K562 (cell line): ENCODE results near the gene RMC1. TPM values are rescaled to one million over a fixed set of nuclear protein-coding genes. Genes with fewer than 3 reads are reported as not detected.

Experiments
- ARID4B ChIP-seq: sonication (generic); formaldehyde crosslinking; IDR thresholded peaks from 2 replicates; pipeline ENCODE4 v1.8.0; 2022; ENCODE audit warnings: mild to moderate bottlenecking, missing genetic modification reagents
- CBX1 ChIP-seq: sonication (generic); IDR thresholded peaks from 2 replicates; pipeline ENCODE4 v1.6.1; 2016; ENCODE audit warnings: antibody characterized with exemption, low read depth, mild to moderate bottlenecking
- ELF4 ChIP-seq: fragments of 450-650 bp; formaldehyde crosslinking; IDR thresholded peaks from 2 replicates; pipeline ENCODE4 v1.4.0; 2022; ENCODE audit warnings: missing genetic modification characterization
- HDAC8 ChIP-seq: fragments of 450-650 bp; IDR thresholded peaks from 2 replicates; pipeline ENCODE4 v1.6.1; 2016; ENCODE audit warnings: mild to moderate bottlenecking, missing genetic modification characterization, moderate library complexity, missing compliant biosample characterization
- HSF4 ChIP-seq: fragments of 250-450 bp; sonication (Bioruptor Pico); IDR thresholded peaks from 2 replicates; pipeline ENCODE4 v2.1.2; 2022; ENCODE audit warnings: mild to moderate bottlenecking, moderate library complexity, borderline replicate concordance
- KDM2B ChIP-seq: fragments of 250-450 bp; sonication (Bioruptor Pico); IDR thresholded peaks from 2 replicates; pipeline ENCODE4 v1.8.0; 2021; ENCODE audit warnings: mild to moderate bottlenecking, moderate library complexity
- SAFB ChIP-seq: fragments of 200-400 bp; formaldehyde crosslinking; IDR thresholded peaks from 2 replicates; pipeline ENCODE4 v1.6.1; 2017; ENCODE audit warnings: low read depth, low read length, borderline replicate concordance
- SIX5 ChIP-seq, 2 experiments: IDR thresholded peaks; 2 replicates each; pipeline ENCODE4 v1.6.1; 2011; ENCODE audit warnings: low read length in 2 of 2, borderline replicate concordance in 1 of 2, low read depth in 1 of 2, mild to moderate bottlenecking in 1 of 2, moderate library complexity in 1 of 2; ENCODE audit not compliant: insufficient read depth in 1 of 2
- TARDBP ChIP-seq: fragments of 450-650 bp; IDR thresholded peaks from 2 replicates; pipeline ENCODE4 v1.6.1; 2016
- TEAD1 ChIP-seq, 2 experiments: fragments of 450-650 bp in 1 of 2; sonication (generic) in 1 of 2; formaldehyde crosslinking; IDR thresholded peaks; 2 replicates each; pipeline versions ENCODE4 v1.4.0 to v1.8.0; 2020 to 2022; ENCODE audit warnings: mild to moderate bottlenecking in 2 of 2, missing genetic modification reagents in 1 of 2
- TRIM25 ChIP-seq: fragments of 450-650 bp; IDR thresholded peaks from 2 replicates; pipeline ENCODE4 v1.7.0; 2016; ENCODE audit warnings: borderline replicate concordance
- ZNF232 ChIP-seq: sonication (generic); formaldehyde crosslinking; IDR thresholded peaks from 2 replicates; pipeline ENCODE4 v1.8.0; 2022; ENCODE audit warnings: mild to moderate bottlenecking, missing genetic modification reagents
- ZNF263 ChIP-seq: sonication (generic); formaldehyde crosslinking; IDR thresholded peaks from 2 replicates; pipeline ENCODE4 v1.8.0; 2022; ENCODE audit warnings: mild to moderate bottlenecking, missing genetic modification reagents, borderline replicate concordance
- ZNF507 ChIP-seq: conservative IDR thresholded peaks from 2 replicates; pipeline ENCODE4 v1.6.1; 2017; ENCODE audit warnings: missing genetic modification characterization, missing compliant biosample characterization
- ZNF639 ChIP-seq, 2 experiments: fragments of 200-800 bp in 1 of 2; sonication (Bioruptor generic) in 1 of 2; sonication (generic) in 1 of 2; formaldehyde crosslinking in 1 of 2; IDR thresholded peaks in 1 of 2; conservative IDR thresholded peaks in 1 of 2; 2 replicates each; pipeline versions ENCODE4 v1.5.0 to v1.6.1; 2016 to 2020; ENCODE audit warnings: missing compliant biosample characterization in 1 of 2, missing genetic modification characterization in 1 of 2, missing genetic modification reagents in 1 of 2
- ZSCAN32 ChIP-seq: fragments of 450-650 bp; formaldehyde crosslinking; IDR thresholded peaks from 2 replicates; pipeline ENCODE4 v1.4.0; 2020; ENCODE audit warnings: mild to moderate bottlenecking, moderate library complexity
- polyA plus RNA-seq, 8 experiments: library from polyadenylated mRNA; depleted of rRNA in 4 of 8; stranded (reverse) in 5 of 8; unstranded in 3 of 8; fragments of >200 nt; fragmentation: Nextera tagmentation in 2 of 8; fragmentation: Illumina TruSeq in 1 of 8; extraction: Ambion mirVana in 2 of 8; extraction: Trizol in 1 of 8; gene quantifications; 2 replicates each; pipeline versions ENCODE4 v1.2.1 to v1.2.3, GENCODE V29; 2011 to 2014; ENCODE audit warnings: inconsistent platforms in 1 of 8, missing spikeins in 1 of 8
- total RNA-seq, 7 experiments: library from RNA; depleted of rRNA in 6 of 7; stranded (reverse); fragments of >200 nt in 6 of 7; fragmentation: Illumina TruSeq in 2 of 7; extraction: Trizol in 2 of 7; gene quantifications; 2 replicates each; pipeline versions ENCODE4 v1.2.1 to v1.2.3, GENCODE V29; 2011 to 2021; ENCODE audit warnings: low replicate concordance in 1 of 7

RMC1 gene
- total and polyA plus RNA-seq, 9 of the 15 experiments (the other 6 are each of a cell fraction or from before 2014, with no cell fraction given): 7.5 to 42.4 (median 35.5) TPM

- TF ChIP-seq ARID4B (CRISPR knock-in tag): no peak
- TF ChIP-seq HSF4 (CRISPR knock-in tag): no peak
- no peak for TF ChIP-seq HDAC8 (tag)
- no peak for TF ChIP-seq ZNF263 (CRISPR knock-in tag)
- no peak for TF ChIP-seq SAFB
- TF ChIP-seq ZNF639 (CRISPR knock-in tag; conservative IDR thresholded peaks at IDR 0.05 in 1 of 2, IDR thresholded peaks at IDR 0.05 in 1 of 2): no peak
- no peak for TF ChIP-seq ZSCAN32 (CRISPR knock-in tag)
- peak; percentile 8; the same call in 1 of the 2 replicates for TF ChIP-seq ELF4
- no peak for TF ChIP-seq SIX5 (IDR thresholded peaks at IDR 0.05; ENCODE audit: borderline replicate concordance in 1 of 2, insufficient read depth in 1 of 2, low read depth in 1 of 2, low read length in 2 of 2)
- TF ChIP-seq TARDBP: no peak
- TF ChIP-seq ZNF507 (tag): no peak
- TF ChIP-seq TEAD1 (CRISPR knock-in tag; IDR thresholded peaks at IDR 0.05): no peak
- TF ChIP-seq ZNF232: no peak
- TF ChIP-seq KDM2B: no peak
- TF ChIP-seq TRIM25: no peak
- TF ChIP-seq CBX1: no peak
These were observed 15.4 kb upstream of the RMC1 start (continued) for GRCh38 chr18:23487738-23488570.
